K562 (cell line): ENCODE results near the gene CSK. TPM values are rescaled to one million over a fixed set of nuclear protein-coding genes. Genes with fewer than 3 reads are reported as not detected.

ENCODE experiments used
- ATAC-seq: fragments of 200-7000 bp; cut with Tn5 transposase; 3 replicates; pipeline ENCODE4 v1.9.1; 2020; ENCODE audit warnings: moderate library complexity
- BruUV-seq: library from RNA; stranded (reverse); fragments of 400-500 nt; replicated peaks from 2 replicates; lab custom pipeline; 2021; lab: Mats Ljungman, UMichigan
- CTCF ChIA-PET: fragments of 300-600 bp; formaldehyde crosslinking; extraction: SDS; loops from one replicate; lab custom pipeline; 2021; ENCODE audit warnings: low intra/inter-chr PET ratio; lab: Yijun Ruan, JAX
- POLR2A ChIA-PET: fragments of 300-600, 350-650 bp; sonication (Branson Sonifier 250); formaldehyde crosslinking; extraction: SDS; loops from one replicate; lab custom pipeline; 2021; ENCODE audit warnings: antibody characterized with exemption, inconsistent platforms; lab: Yijun Ruan, JAX
- DNase-seq, 4 experiments: peaks; one replicate each; pipeline versions ENCODE4 v3.0.0 to v3.0.0-alpha.2; 2011 to 2018; ENCODE audit warnings: low spot score in 3 of 4, mixed read lengths in 3 of 4; ENCODE audit errors: extremely low read depth in 1 of 4
- FAIRE-seq: peaks from 2 replicates; lab custom pipeline; 2011; peaks lifted over from hg19 to GRCh38; lab: Jason Lieb, UNC
- H2AFZ ChIP-seq: 2 replicates; pipeline ENCODE4 v1.6.0; 2011; ENCODE audit warnings: low read depth, low read length, control low read depth, inconsistent platforms
- H3K27ac ChIP-seq: fragments of 200-600 bp; 3 replicates; pipeline ENCODE4 v1.8.0; 2011; ENCODE audit warnings: low read depth, mild to moderate bottlenecking, control low read depth, inconsistent platforms, low read length, moderate library complexity, mixed read lengths; ENCODE audit errors: extremely low read depth
- H3K27me3 ChIP-seq, 2 experiments: fragments of 300-600 bp in 1 of 2; 2 replicates in 1 of 2; 3 replicates in 1 of 2; pipeline versions ENCODE4 v1.6.0 to v1.8.0; 2011; ENCODE audit warnings: inconsistent platforms in 2 of 2, low read length in 2 of 2, mild to moderate bottlenecking in 1 of 2, mixed read lengths in 1 of 2, moderate library complexity in 1 of 2; ENCODE audit not compliant: control insufficient read depth in 2 of 2, insufficient read depth in 2 of 2
- H3K36me3 ChIP-seq: fragments of 300-600 bp; 3 replicates; pipeline ENCODE4 v1.8.0; 2011; ENCODE audit warnings: mild to moderate bottlenecking, low read length, inconsistent platforms; ENCODE audit not compliant: control insufficient read depth, insufficient read depth
- H3K4me1 ChIP-seq, 2 experiments: fragments of 200-600 bp in 1 of 2; replicated peaks in 1 of 2; 2 replicates in 1 of 2; 3 replicates in 1 of 2; pipeline versions ENCODE4 v1.5.1 to v1.8.0; 2011; ENCODE audit warnings: inconsistent platforms in 2 of 2, low read length in 2 of 2, mild to moderate bottlenecking in 1 of 2, mixed read lengths in 1 of 2, moderate library complexity in 1 of 2; ENCODE audit not compliant: control insufficient read depth in 2 of 2, insufficient read depth in 2 of 2
- H3K4me2 ChIP-seq: 2 replicates; pipeline ENCODE4 v1.6.1; 2011; ENCODE audit warnings: low read length, control low read depth, inconsistent platforms, mixed read lengths; ENCODE audit not compliant: insufficient read depth
- H3K4me3 ChIP-seq: fragments of 200-600 bp; sonication (generic), shearing (Covaris generic); 2 replicates; pipeline ENCODE4 v1.5.1; 2016; ENCODE audit warnings: control low read depth, inconsistent platforms
- H3K79me2 ChIP-seq: fragments of 200-600 bp; 3 replicates; pipeline ENCODE4 v1.8.0; 2011; ENCODE audit warnings: low read length, inconsistent platforms; ENCODE audit not compliant: control insufficient read depth, insufficient read depth
- H3K9ac ChIP-seq, 2 experiments: 2 replicates each; pipeline versions ENCODE4 v1.6.0 to v1.6.1; 2011; ENCODE audit warnings: low read depth in 2 of 2, low read length in 2 of 2, control low read depth in 1 of 2, inconsistent platforms in 1 of 2, mild to moderate bottlenecking in 1 of 2, mixed read lengths in 1 of 2; ENCODE audit not compliant: insufficient read depth in 1 of 2
- H3K9me1 ChIP-seq: one replicate; pipeline ENCODE4 v1.6.0; 2011; ENCODE audit warnings: inconsistent platforms, mild to moderate bottlenecking, low read length, moderate library complexity; ENCODE audit not compliant: control insufficient read depth, insufficient read depth
- H3K9me3 ChIP-seq: replicated peaks from 2 replicates; pipeline ENCODE4 v1.5.1; 2011; ENCODE audit warnings: low read depth, low read length, inconsistent platforms; ENCODE audit not compliant: control insufficient read depth, insufficient read depth
- H4K20me1 ChIP-seq: replicated peaks from 2 replicates; pipeline ENCODE4 v1.6.1; 2011; ENCODE audit warnings: low read length, inconsistent platforms, mixed read lengths; ENCODE audit not compliant: control insufficient read depth, insufficient read depth
- ESRRA ChIP-seq: fragments of 450-650 bp; IDR thresholded peaks from 2 replicates; pipeline ENCODE4 v1.6.1; 2014; ENCODE audit warnings: low read depth, mild to moderate bottlenecking, moderate library complexity, borderline replicate concordance
- ZNF121 ChIP-seq: sonication (generic); formaldehyde crosslinking; conservative IDR thresholded peaks from 2 replicates; pipeline ENCODE4 v1.8.0; 2022; ENCODE audit warnings: missing genetic modification reagents
- WGBS: fragments of 100-300 bp; shearing (Covaris generic); methylation state at CpG from one replicate; pipeline ENCODE4 v1.1.6; 2016; ENCODE audit warnings: low coverage, mixed read lengths; ENCODE audit not compliant: insufficient coverage; ENCODE audit errors: missing lambda C conversion rate; 5-methylcytosine and 5-hydroxymethylcytosine counted together
- in situ Hi-C: fragments of 300-500 bp; cut with MboI; formaldehyde crosslinking; loops from 4 replicates; pipeline ENCODE4 v1.15.0; 2018; ENCODE audit warnings: inconsistent platforms, mixed read lengths
- intact Hi-C: fragments of 100-400 bp; cut with micrococcal nuclease; formaldehyde crosslinking; loops from 2 replicates; pipeline ENCODE4 v1.14.2; 2022
- polyA plus RNA-seq, 8 experiments: library from polyadenylated mRNA; depleted of rRNA in 4 of 8; stranded (reverse) in 5 of 8; unstranded in 3 of 8; fragments of >200 nt; fragmentation: Nextera tagmentation in 2 of 8; fragmentation: Illumina TruSeq in 1 of 8; extraction: Ambion mirVana in 2 of 8; extraction: Trizol in 1 of 8; gene quantifications; 2 replicates each; pipeline versions ENCODE4 v1.2.1 to v1.2.3, GENCODE V29; 2011 to 2014; ENCODE audit warnings: inconsistent platforms in 1 of 8, missing spikeins in 1 of 8
- total RNA-seq, 7 experiments: library from RNA; depleted of rRNA in 6 of 7; stranded (reverse); fragments of >200 nt in 6 of 7; fragmentation: Illumina TruSeq in 2 of 7; extraction: Trizol in 2 of 7; gene quantifications; 2 replicates each; pipeline versions ENCODE4 v1.2.1 to v1.2.3, GENCODE V29; 2011 to 2021; ENCODE audit warnings: low replicate concordance in 1 of 7

CSK gene
- total and polyA plus RNA-seq, 9 of the 15 experiments (the other 6 are each of a cell fraction or from before 2014, with no cell fraction given): 1.5 to 112 (median 22.5) TPM

DNA sequence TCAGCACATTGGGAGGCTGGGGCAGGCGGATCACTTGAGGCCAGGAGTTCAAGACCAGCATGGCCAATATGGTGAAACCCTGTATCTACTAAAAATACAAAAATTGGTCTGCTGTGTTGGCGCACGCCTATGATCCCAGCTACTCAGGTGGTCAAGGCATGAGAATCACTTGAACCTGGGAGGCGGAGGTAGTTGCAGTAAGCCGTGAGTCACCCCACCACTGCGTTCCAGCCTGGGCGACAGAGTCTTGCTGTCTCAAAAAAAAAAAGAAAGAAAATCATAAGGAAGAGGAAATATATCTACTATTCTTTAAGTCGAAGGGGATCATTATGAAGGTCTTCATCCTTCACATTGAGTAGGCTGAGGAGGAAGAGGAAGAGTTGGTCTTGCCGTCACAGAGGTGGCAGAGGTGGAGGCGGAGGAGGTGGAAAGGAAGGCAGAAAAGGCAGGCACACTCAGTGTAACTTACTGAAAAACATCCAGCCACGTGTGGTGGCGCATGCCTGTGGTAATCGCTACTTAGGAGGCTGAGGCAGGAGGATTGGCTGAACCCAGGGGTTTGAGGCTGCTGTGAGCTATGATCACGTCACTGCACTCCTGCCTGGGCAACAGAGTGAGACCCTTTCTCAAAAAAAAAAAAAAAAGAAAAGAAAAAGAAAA is 14.2 kb downstream of the CSK start:
- in situ Hi-C loops: no loop called here
- peak; percentile 61 for TF ChIP-seq ZNF121 (CRISPR knock-in tag)
- no peak for TF ChIP-seq ESRRA
- 83% methylated on average over 12 of the region's 14 CpGs for WGBS
- CTCF ChIA-PET: interaction anchor here (0.6 kb wide), 1 partner anchor 16 kb away, joined by 3 read pairs; no protein-coding TSS in a partner anchor
- FAIRE-seq (no peak), DNase-seq (no peak), ATAC-seq (no peak)
- peaks cover 10% of the 10 kb centered on the region for H3K9me1 ChIP-seq
- no peak overlapping the region for H3K9ac ChIP-seq
- H3K4me1 ChIP-seq: peaks cover 0 to 35% of the 10 kb centered on the region in 2 experiments; a peak in 3 of 5 replicates
- no peak overlapping the region for H2AFZ ChIP-seq
- no peaks in the 10 kb centered on the region for H3K9me3 ChIP-seq
- H3K36me3 ChIP-seq: peaks cover 63% of the 10 kb centered on the region; the same call in 2 of the 3 replicates
- no peaks in the 10 kb centered on the region for H3K27me3 ChIP-seq
- peaks cover 21% of the 10 kb centered on the region for H4K20me1 ChIP-seq
- no peak overlapping the region for H3K27ac ChIP-seq
- BruUV-seq: no TSS peak
- H3K79me2 ChIP-seq: peaks cover 22% of the 10 kb centered on the region
- no peak overlapping the region for H3K4me2 ChIP-seq
- POLR2A ChIA-PET: interaction anchor here (0.8 to 1.2 kb wide), 2 partner anchors 7 to 110 kb away, joined by 3 to 4 read pairs; partner anchors contain the start of gene FAM219B
- no peak overlapping the region for H3K4me3 ChIP-seq
- intact Hi-C loops: no loop called here
